Measurements from ENCODE around the gene GP1BB.

The GP1BB gene

DNA sequence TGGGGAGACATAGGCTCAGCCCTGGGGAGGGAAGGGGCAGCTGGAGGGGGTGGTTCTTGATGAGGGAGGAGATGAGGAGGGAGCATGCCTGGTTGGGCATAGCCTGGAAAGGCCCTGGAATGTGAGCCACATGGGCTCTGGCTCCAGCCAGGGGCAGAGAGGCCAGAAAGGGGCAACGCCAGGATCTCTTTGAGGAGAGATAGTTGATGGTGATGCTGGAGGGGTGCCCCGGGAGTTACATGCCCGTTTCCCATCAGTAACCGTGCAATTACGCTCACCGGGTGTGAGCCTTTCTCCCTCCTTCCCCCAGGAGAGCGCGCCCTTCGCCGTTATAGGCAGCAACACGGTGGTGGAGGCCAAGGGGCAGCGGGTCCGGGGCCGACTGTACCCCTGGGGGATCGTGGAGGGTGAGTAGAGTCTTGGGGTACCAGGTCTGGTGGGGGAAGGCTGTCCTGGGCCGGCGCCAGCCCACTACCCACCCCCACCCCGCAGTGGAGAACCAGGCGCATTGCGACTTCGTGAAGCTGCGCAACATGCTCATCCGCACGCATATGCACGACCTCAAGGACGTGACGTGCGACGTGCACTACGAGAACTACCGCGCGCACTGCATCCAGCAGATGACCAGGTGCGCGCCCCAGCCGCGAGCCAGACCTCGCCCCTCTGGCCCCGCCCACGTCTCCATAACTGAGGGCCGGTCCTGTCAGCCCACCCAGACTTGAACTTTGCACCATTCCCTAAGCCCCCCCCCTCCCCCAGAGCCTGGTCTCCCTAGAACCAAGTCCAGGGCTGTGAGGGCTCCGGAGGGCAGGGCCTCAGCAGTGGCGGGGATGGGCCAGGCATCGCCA lies 1.8 kb upstream of the GP1BB start:
- Histone ChIP-seq H3K9ac (ENCODE audit: low read length) (no peak overlapping the region), H3K27me3 (ENCODE audit: low read depth, low read length) (no peaks in the 10 kb centered on the region), H4K20me1 (ENCODE audit: insufficient read depth, low read length) (no peaks in the 10 kb centered on the region), H3K4me1 (ENCODE audit: low read length) (peaks cover 3% of the 10 kb centered on the region; the same call in 1 of the 2 replicates), H3K4me2 (ENCODE audit: low read length) (no peak overlapping the region), H3K36me3 (replicated peaks; ENCODE audit: low read depth, low read length) (no peaks in the 10 kb centered on the region), H3K79me2 (ENCODE audit: low read length) (no peaks in the 10 kb centered on the region), H3K27ac (ENCODE audit: low read length) (no peak overlapping the region), H3K9me3 (ENCODE audit: insufficient read depth, low read length) (no peaks in the 10 kb centered on the region), H2AFZ (ENCODE audit: low read depth, low read length) (no peak overlapping the region), H3K4me3 (ENCODE audit: low read length) (no peak overlapping the region)
- TF ChIP-seq, protein P1, sequence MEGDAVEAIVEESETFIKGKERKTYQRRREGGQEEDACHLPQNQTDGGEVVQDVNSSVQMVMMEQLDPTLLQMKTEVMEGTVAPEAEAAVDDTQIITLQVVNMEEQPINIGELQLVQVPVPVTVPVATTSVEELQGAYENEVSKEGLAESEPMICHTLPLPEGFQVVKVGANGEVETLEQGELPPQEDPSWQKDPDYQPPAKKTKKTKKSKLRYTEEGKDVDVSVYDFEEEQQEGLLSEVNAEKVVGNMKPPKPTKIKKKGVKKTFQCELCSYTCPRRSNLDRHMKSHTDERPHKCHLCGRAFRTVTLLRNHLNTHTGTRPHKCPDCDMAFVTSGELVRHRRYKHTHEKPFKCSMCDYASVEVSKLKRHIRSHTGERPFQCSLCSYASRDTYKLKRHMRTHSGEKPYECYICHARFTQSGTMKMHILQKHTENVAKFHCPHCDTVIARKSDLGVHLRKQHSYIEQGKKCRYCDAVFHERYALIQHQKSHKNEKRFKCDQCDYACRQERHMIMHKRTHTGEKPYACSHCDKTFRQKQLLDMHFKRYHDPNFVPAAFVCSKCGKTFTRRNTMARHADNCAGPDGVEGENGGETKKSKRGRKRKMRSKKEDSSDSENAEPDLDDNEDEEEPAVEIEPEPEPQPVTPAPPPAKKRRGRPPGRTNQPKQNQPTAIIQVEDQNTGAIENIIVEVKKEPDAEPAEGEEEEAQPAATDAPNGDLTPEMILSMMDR (IDR thresholded peaks at IDR 0.05; ENCODE audit: low read depth, low read length): no peak
- no peak for TF ChIP-seq EZH2phosphoT487 (IDR thresholded peaks at IDR 0.05; ENCODE audit: low read depth)

DNA sequence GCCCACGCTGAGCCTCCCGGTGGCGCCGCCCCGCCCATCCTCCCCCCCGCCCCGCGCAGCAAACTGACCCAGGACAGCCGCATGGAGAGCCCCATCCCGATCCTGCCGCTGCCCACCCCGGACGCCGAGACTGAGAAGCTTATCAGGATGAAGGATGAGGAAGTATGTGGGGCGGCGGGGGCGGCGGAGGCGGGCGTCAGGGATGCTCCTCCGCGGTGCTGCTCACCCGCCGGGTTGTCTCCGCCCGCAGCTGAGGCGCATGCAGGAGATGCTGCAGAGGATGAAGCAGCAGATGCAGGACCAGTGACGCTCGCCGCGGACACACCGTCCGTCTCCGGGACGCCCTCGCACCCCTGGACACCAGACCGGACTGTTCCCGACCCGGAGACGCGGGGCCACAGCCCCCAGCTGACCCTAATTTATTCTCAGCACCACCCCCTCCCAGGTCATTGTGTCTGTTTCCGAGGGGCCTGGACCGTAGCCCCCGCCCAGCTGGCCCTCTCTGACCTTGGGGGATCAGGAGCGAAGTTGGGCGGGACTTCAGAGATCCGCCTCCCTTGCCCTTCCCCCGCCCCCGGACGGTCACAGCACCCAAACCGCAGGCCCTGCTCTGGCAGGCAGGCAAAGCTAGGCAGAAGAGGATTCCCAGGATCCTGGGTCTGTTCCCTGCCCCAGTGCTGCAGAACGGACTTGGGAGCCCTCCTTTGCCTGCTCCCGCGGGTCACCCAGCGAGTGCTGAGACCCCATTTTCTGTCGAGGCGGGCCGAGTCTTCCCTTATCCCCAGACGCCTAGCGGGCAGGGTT lies 959 bp upstream of the GP1BB start:
- TF ChIP-seq, protein P1 (IDR thresholded peaks at IDR 0.05; ENCODE audit: low read depth, low read length): no peak
- TF ChIP-seq EZH2phosphoT487 (IDR thresholded peaks at IDR 0.05; ENCODE audit: low read depth): no peak
- peaks cover 3% of the 10 kb centered on the region; the same call in 1 of the 2 replicates for H3K4me1 ChIP-seq (ENCODE audit: low read length)
- H4K20me1 ChIP-seq (ENCODE audit: insufficient read depth, low read length): no peaks in the 10 kb centered on the region
- no peaks in the 10 kb centered on the region for H3K9me3 ChIP-seq (ENCODE audit: insufficient read depth, low read length)
- no peak overlapping the region for H3K4me2 ChIP-seq (ENCODE audit: low read length)
- no peaks in the 10 kb centered on the region for H3K79me2 ChIP-seq (ENCODE audit: low read length)
- H3K27me3 ChIP-seq (ENCODE audit: low read depth, low read length): no peaks in the 10 kb centered on the region
- no peak overlapping the region for H3K4me3 ChIP-seq (ENCODE audit: low read length)
- H2AFZ ChIP-seq (ENCODE audit: low read depth, low read length): no peak overlapping the region
- no peak overlapping the region for H3K9ac ChIP-seq (ENCODE audit: low read length)
- H3K27ac ChIP-seq (ENCODE audit: low read length): no peak overlapping the region
- no peaks in the 10 kb centered on the region for H3K36me3 ChIP-seq (replicated peaks; ENCODE audit: low read depth, low read length)

DNA sequence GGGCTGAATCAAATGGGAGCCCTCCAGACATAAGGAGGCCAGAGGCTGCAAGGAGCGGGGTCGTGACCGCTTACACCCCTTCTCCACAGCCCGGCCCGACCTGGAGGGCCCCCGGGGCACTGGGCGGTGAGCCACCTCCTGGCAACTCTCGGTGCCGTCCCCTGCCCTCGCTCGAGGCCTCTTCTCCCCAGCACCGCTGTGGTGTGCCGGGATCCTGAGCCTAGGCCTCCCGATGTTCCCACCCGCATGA lies 432 bp upstream of the GP1BB start:
- H3K27ac ChIP-seq (ENCODE audit: low read length): no peak overlapping the region
- H3K4me2 ChIP-seq (ENCODE audit: low read length): no peak overlapping the region
- no peaks in the 10 kb centered on the region for H3K79me2 ChIP-seq (ENCODE audit: low read length)
- TF ChIP-seq EZH2phosphoT487 (IDR thresholded peaks at IDR 0.05; ENCODE audit: low read depth): no peak
- TF ChIP-seq, protein P1 (IDR thresholded peaks at IDR 0.05; ENCODE audit: low read depth, low read length): no peak
- H3K4me3 ChIP-seq (ENCODE audit: low read length): no peak overlapping the region
- H4K20me1 ChIP-seq (ENCODE audit: insufficient read depth, low read length): no peaks in the 10 kb centered on the region
- H3K4me1 ChIP-seq (ENCODE audit: low read length): no peaks in the 10 kb centered on the region
- H2AFZ ChIP-seq (ENCODE audit: low read depth, low read length): no peak overlapping the region
- H3K9me3 ChIP-seq (ENCODE audit: insufficient read depth, low read length): no peaks in the 10 kb centered on the region
- H3K36me3 ChIP-seq (replicated peaks; ENCODE audit: low read depth, low read length): no peaks in the 10 kb centered on the region
- no peaks in the 10 kb centered on the region for H3K27me3 ChIP-seq (ENCODE audit: low read depth, low read length)
- no peak overlapping the region for H3K9ac ChIP-seq (ENCODE audit: low read length)

All from OCI-LY3 (cell line).